Fibroblast of the aortic adventitia (primary cell): Measurements from ENCODE around the gene DAND5. TPM values are rescaled to one million over a fixed set of nuclear protein-coding genes. Genes with fewer than 3 reads are reported as not detected.

Experiments
- DNase-seq: peaks from one replicate; pipeline ENCODE4 v3.0.0-alpha.2; 2010; ENCODE audit warnings: low read depth
- H3K4me3 ChIP-seq: 2 replicates; pipeline ENCODE4 v1.5.1; 2011; ENCODE audit warnings: low read depth, mild to moderate bottlenecking, control low read depth, low read length, moderate library complexity
- CTCF ChIP-seq: IDR thresholded peaks from 2 replicates; pipeline ENCODE4 v1.5.1; 2011; ENCODE audit warnings: mild to moderate bottlenecking, low read length, control low read depth, inconsistent platforms; ENCODE audit not compliant: insufficient read depth
- total RNA-seq: library from RNA; depleted of rRNA; stranded (reverse); fragments of >200 nt; gene quantifications from 2 replicates; pipeline ENCODE4 v1.2.3, GENCODE V29; 2012; ENCODE audit warnings: low replicate concordance

The DAND5 gene
- total RNA-seq, 1 donor = 0.18 TPM

DNA sequence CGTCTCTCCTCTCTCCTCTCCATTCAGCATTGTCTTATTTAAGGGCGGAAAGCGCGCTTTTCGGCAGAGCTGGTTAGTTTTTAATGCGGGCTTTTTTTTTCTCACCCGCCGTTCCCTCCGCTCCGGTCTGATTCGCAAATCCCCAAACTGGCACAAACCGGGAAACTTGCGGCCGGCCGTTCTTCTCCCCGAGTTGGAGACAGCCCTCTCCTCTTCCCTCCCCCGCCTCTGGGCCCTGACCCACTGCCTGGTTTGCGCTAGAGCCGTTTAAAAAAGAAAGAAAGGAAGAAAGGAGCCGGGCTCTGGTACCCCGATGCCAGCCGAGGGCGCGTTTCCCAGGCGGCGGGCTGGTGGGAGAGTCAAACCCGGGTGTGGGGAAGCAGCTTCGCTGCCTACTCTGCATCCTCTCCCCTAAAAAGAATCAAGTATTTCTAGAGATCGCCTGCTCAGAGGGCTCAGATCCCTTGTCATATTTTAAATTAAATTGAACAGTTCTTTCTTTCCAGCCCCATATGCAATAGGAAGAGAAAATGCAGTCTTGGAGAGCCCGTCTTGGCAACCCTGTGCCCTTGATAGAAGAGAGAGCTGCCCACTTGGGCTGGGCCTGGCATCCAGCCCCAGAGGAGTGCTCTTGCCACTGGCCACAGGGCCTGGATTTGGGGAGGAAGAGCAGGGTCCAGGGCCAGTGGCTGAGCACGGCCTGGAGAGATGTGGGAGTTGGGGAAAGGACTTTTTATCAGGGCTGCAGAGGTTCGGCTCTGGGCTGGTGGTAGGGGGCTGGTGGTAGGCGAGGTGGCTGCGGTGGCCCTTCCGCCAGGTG lies 44.9 kb downstream of the DAND5 start:
- H3K4me3 ChIP-seq = peak overlapping the region; percentile 63
- TF ChIP-seq CTCF = no peak
- peak; percentile 66 for DNase-seq

DNA sequence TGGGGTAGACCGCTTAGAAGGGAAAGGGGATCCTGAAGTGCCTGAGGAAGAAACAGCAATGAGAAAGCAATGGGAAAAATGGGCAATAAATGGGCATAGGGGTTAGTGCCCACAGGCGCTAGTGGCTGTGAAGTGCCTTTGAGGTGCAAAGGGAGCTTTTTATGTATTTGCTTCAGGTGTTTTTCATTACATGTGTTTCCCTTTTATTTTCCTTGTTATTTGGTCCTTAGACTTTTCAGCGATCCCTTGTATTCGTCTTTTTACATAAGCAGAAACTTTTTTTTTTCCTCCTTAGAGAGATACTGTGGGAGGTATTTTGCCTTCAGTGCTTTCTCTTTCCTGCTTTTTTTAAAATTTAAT lies 45.5 kb downstream of the DAND5 start:
- peak; percentile 54 for DNase-seq
- TF ChIP-seq CTCF = no peak
- peak overlapping the region; percentile 63 for H3K4me3 ChIP-seq

DNA sequence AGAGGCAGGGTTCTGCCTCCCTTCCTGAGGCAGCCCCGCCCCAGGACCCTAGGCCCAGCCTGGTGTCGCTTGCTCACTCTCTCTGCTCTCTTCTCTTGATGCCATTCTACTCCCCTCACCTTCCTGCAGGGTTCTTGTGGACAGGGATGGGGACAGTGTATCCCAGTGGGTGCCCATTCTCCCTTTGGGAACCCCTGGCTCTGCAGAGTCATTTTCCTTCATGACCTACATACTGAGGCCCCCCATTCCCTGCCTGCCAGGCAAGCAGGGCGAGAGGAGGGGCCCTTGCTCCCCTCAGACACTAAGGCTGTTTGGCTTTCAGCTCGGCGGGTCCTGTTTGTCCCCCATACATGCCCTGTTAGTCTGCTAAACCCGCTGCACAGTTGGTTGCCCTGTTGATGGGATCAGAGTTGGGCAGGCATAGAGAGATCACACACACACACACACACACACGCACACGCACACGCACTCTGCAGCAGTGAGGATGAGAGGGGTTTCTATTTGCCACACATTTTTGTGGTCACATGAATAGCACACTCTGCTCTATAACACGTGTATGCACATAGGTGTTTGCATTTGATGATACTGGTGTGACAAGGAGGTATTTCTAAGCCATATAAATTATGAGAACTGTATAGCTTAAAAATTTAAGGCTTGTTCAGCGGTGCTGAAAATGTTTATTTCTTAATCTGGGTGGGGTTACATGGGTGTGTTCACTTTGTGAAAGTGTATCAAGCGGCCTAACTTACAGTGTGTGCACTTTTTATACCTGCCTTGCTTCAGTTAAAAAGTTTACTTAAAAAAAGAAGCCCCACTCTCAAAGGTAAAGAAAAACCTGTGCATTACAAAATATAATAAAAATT lies 46.2 kb downstream of the DAND5 start:
- no peak for TF ChIP-seq CTCF
- H3K4me3 ChIP-seq = peak overlapping the region; percentile 4
- DNase-seq = peak; percentile 73

DNA sequence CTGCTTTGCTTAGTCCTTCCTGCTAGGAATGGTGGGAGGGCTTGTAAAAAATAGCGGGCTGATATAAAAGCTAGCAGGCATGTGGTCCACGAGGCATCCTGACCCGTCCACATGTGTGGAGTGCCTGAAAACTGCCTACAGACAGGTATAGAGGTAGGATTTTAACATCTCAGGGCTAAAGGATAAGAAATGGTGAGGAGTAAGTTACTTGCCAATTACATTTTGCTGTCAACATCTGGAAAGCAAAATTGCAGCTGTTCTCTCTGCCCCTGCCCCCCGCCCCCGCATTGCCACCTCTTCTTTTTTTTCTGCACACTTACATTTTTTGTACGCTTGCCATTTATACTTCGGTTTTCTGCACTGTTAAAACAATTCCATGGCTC lies 46.9 kb downstream of the DAND5 start:
- TF ChIP-seq CTCF = no peak
- peak; percentile 44 for DNase-seq
- peak overlapping the region; percentile 3 for H3K4me3 ChIP-seq

GRCh38 chr19:13016628-13017305 lies 47.4 kb downstream of the DAND5 start:
- DNase-seq = peak; percentile 47
- no peak for TF ChIP-seq CTCF
- H3K4me3 ChIP-seq = peak overlapping the region; percentile 52

DNA sequence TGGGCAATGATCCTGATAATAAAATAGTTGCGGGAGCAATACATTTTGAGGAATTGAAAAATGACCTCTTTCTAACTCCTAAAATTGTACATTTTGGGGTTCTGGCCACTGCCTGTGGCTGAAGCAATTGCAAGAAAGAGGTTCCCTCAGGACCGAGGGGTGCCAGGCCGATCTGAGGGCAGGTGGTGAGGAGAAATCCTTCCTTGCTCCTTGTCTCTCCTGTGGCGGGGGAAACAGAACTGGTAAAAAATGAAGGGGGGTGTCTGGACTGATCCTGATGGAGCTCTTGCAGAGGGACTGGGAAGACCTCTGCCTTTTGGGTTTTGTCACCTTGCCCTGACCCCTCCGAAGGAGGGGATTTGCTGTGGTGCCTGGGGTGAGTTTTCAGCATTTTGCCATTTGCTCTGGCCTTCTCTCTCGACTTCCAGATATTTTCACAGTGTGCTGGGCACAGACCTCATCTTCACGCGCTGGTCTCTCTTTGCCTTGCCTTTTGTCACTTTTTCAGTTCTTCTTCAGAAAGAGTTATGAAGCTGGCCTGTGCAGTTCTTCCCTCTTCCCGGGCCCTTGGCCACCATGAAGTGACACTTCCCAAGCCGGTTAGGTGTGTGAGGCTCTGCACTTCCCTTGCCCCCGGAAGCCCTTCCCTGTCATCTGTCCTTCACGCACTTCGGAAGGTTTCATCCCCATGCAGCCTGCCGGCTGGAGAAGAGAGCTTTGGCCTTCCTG lies 48.1 kb downstream of the DAND5 start:
- TF ChIP-seq CTCF = no peak
- peak overlapping the region; percentile 52 for H3K4me3 ChIP-seq
- peak; percentile 44 for DNase-seq
